Testis (tissue), 2 donors: ENCODE measurements around the gene SH3RF3.

Source experiments
- POLR2A ChIP-seq: fragments of 450-650 bp; IDR thresholded peaks from one replicate; pipeline ENCODE4 v1.6.1; 2017; ENCODE audit warnings: antibody characterized with exemption, mild to moderate bottlenecking, moderate library complexity
- TF ChIP-seq, protein P1 (sequence below), 3 experiments: fragments of 450-650 bp in 2 of 3; fragments of 200-600 bp in 1 of 3; sonication (generic) in 1 of 3; IDR thresholded peaks; one replicate each; pipeline ENCODE4 v1.5.1; 2016 to 2019; ENCODE audit warnings: antibody characterized with exemption in 3 of 3, mild to moderate bottlenecking in 2 of 3, moderate library complexity in 1 of 3

DNA sequence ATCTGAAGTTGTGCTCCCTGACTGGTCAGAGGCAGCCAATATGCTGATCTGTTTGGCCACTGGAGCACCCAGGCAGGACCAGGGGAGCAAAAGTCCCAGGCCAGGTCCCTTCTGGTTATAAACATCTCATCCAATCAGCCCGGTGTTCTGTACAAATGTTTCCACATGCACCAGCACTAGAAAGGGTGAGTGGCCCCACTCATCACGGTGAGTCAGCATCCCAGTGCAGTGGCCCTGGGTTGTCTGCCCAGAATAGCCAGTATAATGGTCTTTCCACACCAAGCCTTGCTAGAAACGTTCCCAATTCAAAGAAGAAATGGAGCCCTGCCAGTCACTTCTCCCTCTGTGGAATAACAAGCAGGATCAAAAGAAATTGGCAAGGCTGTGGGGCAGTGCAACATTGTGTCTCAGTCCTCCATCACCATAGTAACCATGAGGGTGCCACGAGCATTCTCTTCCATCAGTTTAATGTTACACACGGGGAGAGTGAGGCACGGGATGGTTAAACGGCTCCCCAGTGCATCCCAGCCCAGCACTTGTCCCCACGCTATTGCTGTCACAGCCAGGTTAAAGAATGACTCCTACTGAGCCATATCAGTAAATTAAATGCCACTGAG, 309.9 kb downstream of the SH3RF3 start:
- TF ChIP-seq, protein P1, sequence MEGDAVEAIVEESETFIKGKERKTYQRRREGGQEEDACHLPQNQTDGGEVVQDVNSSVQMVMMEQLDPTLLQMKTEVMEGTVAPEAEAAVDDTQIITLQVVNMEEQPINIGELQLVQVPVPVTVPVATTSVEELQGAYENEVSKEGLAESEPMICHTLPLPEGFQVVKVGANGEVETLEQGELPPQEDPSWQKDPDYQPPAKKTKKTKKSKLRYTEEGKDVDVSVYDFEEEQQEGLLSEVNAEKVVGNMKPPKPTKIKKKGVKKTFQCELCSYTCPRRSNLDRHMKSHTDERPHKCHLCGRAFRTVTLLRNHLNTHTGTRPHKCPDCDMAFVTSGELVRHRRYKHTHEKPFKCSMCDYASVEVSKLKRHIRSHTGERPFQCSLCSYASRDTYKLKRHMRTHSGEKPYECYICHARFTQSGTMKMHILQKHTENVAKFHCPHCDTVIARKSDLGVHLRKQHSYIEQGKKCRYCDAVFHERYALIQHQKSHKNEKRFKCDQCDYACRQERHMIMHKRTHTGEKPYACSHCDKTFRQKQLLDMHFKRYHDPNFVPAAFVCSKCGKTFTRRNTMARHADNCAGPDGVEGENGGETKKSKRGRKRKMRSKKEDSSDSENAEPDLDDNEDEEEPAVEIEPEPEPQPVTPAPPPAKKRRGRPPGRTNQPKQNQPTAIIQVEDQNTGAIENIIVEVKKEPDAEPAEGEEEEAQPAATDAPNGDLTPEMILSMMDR (IDR thresholded peaks at IDR 0.05), result no peak
- TF ChIP-seq POLR2A, result no peak
